ENCODE results near the gene TSPAN9.

DNA sequence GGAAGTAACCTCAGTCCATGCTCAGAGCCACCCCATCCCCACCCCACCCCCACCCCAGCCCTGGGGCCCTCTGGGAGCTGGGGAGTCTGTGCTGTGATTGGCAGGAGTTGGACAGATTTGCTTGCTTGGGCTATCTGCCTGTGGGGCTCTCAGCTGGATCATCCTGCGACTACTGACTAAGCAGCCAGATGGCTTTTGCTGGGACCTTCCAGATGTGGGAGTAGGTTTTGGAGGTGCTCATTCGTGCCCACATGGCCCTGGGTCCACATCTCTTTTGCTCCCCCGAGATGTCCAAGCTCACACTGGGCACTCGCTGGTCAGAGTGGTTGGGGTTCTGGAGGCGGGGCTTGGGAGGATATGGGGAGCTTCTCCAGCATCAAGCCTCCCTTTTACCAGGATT, 138.9 kb downstream of the TSPAN9 start:
- TF ChIP-seq, protein P1, sequence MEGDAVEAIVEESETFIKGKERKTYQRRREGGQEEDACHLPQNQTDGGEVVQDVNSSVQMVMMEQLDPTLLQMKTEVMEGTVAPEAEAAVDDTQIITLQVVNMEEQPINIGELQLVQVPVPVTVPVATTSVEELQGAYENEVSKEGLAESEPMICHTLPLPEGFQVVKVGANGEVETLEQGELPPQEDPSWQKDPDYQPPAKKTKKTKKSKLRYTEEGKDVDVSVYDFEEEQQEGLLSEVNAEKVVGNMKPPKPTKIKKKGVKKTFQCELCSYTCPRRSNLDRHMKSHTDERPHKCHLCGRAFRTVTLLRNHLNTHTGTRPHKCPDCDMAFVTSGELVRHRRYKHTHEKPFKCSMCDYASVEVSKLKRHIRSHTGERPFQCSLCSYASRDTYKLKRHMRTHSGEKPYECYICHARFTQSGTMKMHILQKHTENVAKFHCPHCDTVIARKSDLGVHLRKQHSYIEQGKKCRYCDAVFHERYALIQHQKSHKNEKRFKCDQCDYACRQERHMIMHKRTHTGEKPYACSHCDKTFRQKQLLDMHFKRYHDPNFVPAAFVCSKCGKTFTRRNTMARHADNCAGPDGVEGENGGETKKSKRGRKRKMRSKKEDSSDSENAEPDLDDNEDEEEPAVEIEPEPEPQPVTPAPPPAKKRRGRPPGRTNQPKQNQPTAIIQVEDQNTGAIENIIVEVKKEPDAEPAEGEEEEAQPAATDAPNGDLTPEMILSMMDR (IDR thresholded peaks at IDR 0.05) = no peak
- no peak for TF ChIP-seq POLR2A (IDR thresholded peaks at IDR 0.05)
